GM19395 (cell line): ENCODE measurements around the gene GDA.

Experiments used
- ATAC-seq: cut with Tn5 transposase; IDR thresholded peaks from one replicate; pipeline ENCODE4 v1.9.1; 2021; ENCODE audit warnings: mild to moderate bottlenecking, moderate library complexity; ENCODE audit not compliant: unreplicated experiment

Gene GDA

GRCh38 chr9:72150127-72150526 is 887 bp downstream of the GDA start:
- no peak for ATAC-seq

GRCh38 chr9:72150661-72151060 is 1.4 kb downstream of the GDA start:
- ATAC-seq, result no peak

- no peak for ATAC-seq
These were observed 1.9 kb downstream of the GDA start for GRCh38 chr9:72151104-72151503.

DNA sequence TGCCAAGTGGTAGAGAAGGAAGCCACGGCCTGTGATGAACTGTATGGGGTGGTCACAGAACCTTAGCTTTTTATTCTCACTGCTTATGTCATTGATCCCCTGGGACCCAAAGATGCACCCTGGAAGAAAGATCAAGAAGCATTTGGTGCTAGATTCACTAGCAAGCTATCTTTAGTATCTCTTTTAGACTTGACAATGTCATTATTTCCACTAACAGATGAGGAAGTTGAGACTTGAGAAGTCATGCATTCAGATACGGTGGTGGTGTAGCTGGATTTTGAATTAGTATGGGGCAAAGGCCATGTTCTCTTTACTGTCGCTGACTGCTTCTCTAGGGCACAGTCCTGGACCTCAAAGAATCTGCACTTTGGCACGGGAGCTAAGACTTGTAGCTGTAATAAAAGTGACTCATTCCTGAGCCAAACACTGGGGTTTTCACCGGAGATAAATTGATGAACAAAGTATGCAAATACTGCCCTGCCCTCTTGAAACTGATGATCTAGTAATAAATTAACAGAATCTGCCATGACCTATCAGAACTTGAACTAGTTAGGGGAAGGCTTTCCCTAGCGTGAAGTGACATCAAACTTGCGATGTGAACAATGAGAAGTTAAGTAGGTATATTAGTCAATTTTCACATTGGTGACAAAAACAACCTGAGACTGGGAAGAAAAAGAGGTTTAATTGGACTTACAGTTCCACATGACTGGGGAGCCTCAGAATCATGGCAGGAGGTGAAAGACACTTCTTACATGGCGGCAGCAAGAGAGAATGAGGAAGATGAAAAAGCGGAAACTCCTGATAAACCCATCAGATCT is 5.4 kb downstream of the GDA start:
- ATAC-seq, result peak; percentile 92

DNA sequence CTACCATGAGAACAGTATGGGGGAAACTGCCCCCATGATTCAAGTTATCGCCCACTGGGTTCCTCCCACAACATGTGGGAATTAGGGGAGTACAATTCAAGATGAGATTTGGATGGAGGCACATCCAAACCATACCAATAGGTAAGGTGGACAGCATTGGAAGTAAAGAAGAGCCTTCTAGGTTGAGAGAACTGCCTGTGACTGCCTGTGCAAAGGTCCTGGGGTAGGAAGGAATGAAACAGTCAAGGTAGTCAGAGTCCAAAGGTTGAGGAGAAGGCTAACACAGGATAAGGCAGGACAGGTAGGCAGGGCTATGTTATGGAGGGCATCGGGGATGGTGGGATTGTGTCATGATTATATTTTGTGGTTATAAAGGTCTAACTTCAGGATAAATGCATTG is 6.1 kb downstream of the GDA start:
- no peak for ATAC-seq

- ATAC-seq, result no peak
These were observed 7.3 kb downstream of the GDA start for GRCh38 chr9:72156586-72156985.

DNA sequence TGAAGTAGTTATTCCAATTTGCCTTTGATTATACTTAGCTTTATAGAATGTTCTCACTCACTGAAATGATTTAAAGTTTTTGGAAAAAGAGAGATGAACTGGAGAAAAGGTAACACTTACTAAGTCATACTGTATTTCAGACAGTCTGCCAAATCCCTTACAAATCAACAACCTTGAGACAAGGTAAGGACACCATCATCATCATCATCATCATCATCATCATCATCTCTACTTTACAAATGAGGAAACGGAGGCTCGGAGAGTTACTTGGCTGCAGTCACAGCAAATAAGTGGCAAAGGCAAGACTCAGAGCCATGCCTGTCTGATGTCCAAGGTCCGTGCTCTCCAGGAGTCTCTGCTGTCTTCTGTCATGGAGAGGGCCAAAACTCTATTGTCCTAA is 9.4 kb downstream of the GDA start:
- ATAC-seq, result no peak

GRCh38 chr9:72160446-72161123 is 11.3 kb downstream of the GDA start:
- no peak for ATAC-seq

GRCh38 chr9:72165326-72165725 is 16.1 kb downstream of the GDA start:
- ATAC-seq, result no peak

- no peak for ATAC-seq
These were observed 16.7 kb downstream of the GDA start for GRCh38 chr9:72165821-72166547.

DNA sequence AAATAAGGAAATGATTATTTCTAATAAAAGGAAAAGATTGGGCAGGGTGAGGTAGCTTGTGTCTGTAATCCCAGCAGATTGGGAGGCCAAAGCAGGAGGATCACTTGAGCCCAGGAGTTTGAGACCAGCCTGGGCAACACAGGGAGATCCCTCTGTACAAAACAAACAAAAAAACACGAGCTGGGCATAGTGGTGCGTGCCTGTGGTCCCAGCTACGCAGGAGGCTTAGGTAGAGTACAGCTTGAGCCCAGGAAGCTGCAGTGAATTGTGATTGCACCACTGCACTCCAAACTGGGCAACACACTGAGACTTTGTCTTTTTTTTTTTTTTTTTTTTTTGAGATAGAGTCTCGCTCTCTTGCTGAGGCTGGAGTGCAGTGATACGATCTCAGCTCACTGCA is 18.8 kb downstream of the GDA start:
- ATAC-seq, result no peak

DNA sequence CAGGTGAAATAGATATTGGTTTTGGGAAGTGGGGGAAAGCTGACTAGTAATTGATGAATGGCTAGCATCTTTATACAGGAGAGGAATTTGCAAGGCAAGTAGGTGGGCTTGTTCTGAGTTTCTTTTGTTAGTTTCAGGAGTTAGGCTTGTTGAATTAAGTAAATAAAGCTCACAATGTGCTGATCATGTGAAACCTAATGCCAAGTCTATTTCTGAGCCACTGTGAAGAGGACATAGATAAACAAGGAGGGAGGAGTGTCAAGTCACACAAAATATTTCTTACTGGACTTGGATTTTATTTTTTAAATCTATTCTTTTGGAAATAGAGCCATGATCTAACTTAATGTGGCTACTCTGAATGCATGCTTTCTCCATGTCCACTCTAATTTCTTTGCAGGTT is 19.9 kb downstream of the GDA start:
- no peak for ATAC-seq

DNA sequence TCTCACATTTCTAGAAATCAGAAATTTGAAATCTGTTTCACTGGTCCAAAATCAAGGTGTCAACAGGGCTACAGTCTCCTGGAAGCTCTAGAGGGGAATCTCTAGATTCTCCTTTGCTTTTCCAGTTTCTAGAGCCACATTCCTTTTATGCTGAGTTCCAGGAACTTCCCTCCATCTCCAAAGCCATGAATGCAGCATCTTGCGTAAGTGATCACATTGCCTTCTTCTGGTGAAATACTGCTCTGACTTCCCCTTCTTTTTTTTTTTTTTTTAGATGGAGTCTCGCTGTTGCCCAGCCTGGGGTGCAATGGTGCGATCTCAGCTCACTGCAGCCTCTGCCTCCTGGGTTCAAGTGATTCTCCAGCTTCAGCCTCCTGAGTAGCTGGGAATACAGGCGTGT is 23.8 kb downstream of the GDA start:
- ATAC-seq, result no peak

DNA sequence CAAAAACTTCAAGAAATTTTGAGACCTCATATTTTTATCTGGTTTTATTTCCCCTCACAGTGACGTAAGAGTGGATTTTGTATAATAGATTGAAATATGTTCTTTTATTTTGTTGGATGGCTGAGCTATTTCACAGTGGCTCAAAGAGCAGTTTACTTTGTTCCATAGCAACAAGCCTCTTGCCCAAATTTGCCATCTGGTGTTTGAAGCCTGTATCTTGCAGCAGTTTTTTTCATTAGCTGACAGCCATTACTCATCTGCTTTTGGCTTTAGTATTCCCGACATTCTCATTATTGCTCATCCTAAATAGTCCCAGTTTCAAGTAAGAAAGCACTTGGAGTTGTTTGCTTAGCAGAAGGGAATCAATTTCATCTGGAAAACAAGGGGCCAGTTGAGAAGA is 36.3 kb downstream of the GDA start:
- ATAC-seq, result no peak

- ATAC-seq, result no peak
These were observed 38.0 kb downstream of the GDA start for GRCh38 chr9:72187121-72187695.

DNA sequence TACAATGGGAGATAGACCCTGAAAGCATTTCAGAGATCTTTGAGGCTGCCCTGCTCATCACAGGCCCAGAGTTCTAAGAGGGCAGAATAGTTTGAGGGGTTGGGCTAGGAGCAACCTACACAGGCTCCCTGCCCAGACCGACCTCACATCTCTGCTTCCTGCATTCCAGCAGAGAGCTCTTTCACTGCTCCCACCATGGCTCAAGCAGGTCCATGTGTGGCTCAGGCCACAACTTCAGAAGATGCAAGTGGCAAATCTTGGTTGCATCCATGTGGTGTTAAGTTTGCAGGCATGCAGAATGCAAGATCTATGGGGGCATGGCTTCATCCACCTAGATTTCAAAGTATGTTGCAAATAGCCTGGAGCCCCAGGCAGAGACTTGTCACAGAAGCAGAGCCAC is 39.0 kb downstream of the GDA start:
- no peak for ATAC-seq

DNA sequence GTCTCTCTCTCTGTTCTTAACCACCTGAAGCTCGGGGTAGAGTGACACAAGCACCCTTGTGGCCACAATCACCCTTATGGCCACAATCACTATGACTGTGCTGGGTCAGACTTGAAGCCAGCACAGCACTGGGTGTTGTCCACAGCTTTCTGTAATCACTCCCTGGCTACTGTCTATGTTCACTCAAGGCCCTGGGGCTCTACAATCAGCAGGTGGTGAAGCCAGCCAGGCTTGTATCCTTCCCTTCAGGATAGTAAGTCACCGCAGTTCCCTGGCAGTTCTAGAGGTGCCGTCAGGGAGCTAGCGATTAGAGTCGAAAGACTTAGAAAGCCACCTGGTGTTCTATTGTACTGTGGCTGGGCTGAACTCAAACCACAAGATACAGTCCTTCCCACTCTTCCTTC is 44.2 kb downstream of the GDA start:
- ATAC-seq, result peak; percentile 95

GRCh38 chr9:72199238-72199637 is 50.0 kb downstream of the GDA start:
- ATAC-seq, result no peak

GRCh38 chr9:72200452-72200851 is 51.2 kb downstream of the GDA start:
- ATAC-seq, result no peak

DNA sequence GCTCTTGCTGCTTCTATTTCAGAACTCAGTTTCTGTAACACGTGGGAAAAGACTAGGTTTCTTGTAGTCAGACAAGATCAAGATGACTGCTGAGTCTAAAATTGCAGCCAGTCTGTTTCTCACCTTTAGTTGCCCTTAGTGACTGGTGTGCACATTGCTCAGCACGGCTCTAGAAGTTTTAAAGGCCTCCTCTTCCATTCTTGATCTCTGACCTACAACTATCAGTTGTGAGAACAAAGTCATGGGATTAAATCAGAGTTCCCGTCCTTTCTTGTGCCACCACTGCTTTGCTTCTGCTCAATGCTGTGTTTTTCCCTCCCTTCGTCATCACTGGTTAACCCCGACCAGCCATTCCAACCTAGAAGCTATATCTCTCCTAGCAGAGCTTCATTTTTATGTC is 52.8 kb downstream of the GDA start:
- ATAC-seq, result no peak

GRCh38 chr9:72203205-72203803 is 54.1 kb downstream of the GDA start:
- ATAC-seq, result peak; percentile 61
